ENCODE measurements around the gene CXCL14. TPM values are rescaled to one million over a fixed set of nuclear protein-coding genes. Genes with fewer than 3 reads are reported as not detected.

The CXCL14 gene
- total RNA-seq, 1 experiment from 2014 or later, result not detected

DNA sequence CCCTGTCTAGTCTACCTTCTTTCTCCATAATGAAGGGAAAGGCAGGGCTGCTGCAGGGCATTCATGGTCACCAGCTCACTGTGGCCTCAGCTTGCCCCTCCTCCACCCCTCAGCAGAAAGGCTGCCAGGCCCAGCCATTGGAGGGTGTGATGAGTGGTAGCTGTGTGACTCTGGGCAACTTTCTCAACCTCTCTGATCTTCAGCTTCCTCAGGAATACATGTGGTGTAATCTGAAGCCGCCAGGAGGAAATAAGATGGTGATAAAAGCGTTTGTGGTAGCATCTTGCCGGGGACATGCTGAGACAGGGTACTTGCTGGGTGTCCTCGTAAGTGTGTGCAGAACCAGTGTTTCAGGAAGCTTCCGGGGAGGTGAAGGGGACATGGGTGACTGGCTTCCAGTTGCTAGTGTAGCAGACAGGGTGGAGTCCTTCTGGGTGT, 9.8 kb downstream of the CXCL14 start:
- DNase-seq, result no peak
- Mint-ChIP-seq H3K4me3 (ENCODE audit: low read depth, unreplicated experiment) (no peak overlapping the region), H3K9me3 (ENCODE audit: low read depth, unreplicated experiment) (no peaks in the 10 kb centered on the region), H3K27me3 (ENCODE audit: unreplicated experiment) (peaks cover 9% of the 10 kb centered on the region), H3K4me1 (ENCODE audit: low read depth, unreplicated experiment) (no peaks in the 10 kb centered on the region), H3K27ac (ENCODE audit: unreplicated experiment) (no peak overlapping the region), H3K36me3 (ENCODE audit: insufficient read depth, unreplicated experiment) (no peaks in the 10 kb centered on the region)
- CTCF ChIA-PET, result interaction anchor here (0.8 to 1.3 kb wide), 2 partner anchors 8 to 18 kb away, joined by 3 read pairs; no protein-coding TSS in a partner anchor
- intact Hi-C loops (cut with micrococcal nuclease; ENCODE audit: unreplicated experiment), result no loop called here
- no TSS peak for BruUV-seq (replicated peaks)
- TF ChIP-seq, protein P1, sequence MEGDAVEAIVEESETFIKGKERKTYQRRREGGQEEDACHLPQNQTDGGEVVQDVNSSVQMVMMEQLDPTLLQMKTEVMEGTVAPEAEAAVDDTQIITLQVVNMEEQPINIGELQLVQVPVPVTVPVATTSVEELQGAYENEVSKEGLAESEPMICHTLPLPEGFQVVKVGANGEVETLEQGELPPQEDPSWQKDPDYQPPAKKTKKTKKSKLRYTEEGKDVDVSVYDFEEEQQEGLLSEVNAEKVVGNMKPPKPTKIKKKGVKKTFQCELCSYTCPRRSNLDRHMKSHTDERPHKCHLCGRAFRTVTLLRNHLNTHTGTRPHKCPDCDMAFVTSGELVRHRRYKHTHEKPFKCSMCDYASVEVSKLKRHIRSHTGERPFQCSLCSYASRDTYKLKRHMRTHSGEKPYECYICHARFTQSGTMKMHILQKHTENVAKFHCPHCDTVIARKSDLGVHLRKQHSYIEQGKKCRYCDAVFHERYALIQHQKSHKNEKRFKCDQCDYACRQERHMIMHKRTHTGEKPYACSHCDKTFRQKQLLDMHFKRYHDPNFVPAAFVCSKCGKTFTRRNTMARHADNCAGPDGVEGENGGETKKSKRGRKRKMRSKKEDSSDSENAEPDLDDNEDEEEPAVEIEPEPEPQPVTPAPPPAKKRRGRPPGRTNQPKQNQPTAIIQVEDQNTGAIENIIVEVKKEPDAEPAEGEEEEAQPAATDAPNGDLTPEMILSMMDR (IDR thresholded peaks at IDR 0.05; ENCODE audit: unreplicated experiment), result no peak

DNA sequence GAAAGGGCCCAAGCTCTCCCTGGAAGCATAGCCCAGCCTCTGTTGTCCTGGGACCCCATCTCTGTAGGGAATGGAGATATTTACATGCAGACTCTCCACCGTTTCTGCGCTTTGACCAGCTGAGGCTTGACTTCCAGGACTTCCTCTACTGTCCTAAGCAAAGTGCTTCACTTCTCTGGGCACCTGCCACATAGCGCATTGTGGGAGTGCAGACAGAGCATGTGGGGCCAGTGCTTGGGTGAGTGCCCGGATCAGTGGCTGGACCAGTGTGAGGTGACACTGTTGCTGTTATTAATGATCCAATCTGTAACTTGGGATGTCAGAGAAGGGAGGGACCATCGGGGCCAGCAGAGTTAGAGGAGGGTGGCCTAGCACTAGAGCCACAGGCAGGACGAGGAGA, 10.5 kb downstream of the CXCL14 start:
- Mint-ChIP-seq H3K27me3 (ENCODE audit: unreplicated experiment) (peaks cover 9% of the 10 kb centered on the region), H3K9me3 (ENCODE audit: low read depth, unreplicated experiment) (no peaks in the 10 kb centered on the region), H3K4me3 (ENCODE audit: low read depth, unreplicated experiment) (no peak overlapping the region), H3K4me1 (ENCODE audit: low read depth, unreplicated experiment) (no peaks in the 10 kb centered on the region), H3K36me3 (ENCODE audit: insufficient read depth, unreplicated experiment) (no peaks in the 10 kb centered on the region), H3K27ac (ENCODE audit: unreplicated experiment) (no peak overlapping the region)
- TF ChIP-seq, protein P1 (IDR thresholded peaks at IDR 0.05; ENCODE audit: unreplicated experiment), result no peak
- no TSS peak for BruUV-seq (replicated peaks)
- DNase-seq, result no peak
- intact Hi-C loops (cut with micrococcal nuclease; ENCODE audit: unreplicated experiment), result no loop called here
- CTCF ChIA-PET, result interaction anchor here (0.6 to 3.6 kb wide), 7 partner anchors 9 to 106 kb away, joined by 3 to 43 read pairs (median 7); partner anchors contain the start of gene CXCL14

DNA sequence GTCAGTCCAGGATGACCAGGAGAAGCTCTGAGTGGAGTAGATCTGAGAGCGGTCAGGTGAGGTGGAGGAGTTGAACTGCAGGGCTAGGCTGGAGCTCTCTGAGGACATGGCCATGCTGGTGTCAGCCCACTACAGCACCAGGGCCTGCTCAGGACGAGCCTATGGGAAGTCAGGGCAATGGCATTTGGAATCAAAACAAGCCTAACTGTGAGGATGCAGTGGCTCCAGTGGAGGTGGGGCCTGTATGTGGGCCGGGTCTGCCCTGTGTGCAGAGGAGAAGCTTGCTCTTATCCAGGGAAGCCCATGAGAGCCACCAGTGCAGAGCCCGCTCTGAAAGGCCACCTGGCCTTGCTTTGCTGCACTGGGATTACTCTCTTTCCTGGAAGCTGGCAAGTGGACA, 11.1 kb downstream of the CXCL14 start:
- Mint-ChIP-seq H3K27me3 (ENCODE audit: unreplicated experiment) (peaks cover 9% of the 10 kb centered on the region), H3K9me3 (ENCODE audit: low read depth, unreplicated experiment) (no peaks in the 10 kb centered on the region), H3K36me3 (ENCODE audit: insufficient read depth, unreplicated experiment) (no peaks in the 10 kb centered on the region), H3K27ac (ENCODE audit: unreplicated experiment) (no peak overlapping the region), H3K4me3 (ENCODE audit: low read depth, unreplicated experiment) (no peak overlapping the region), H3K4me1 (ENCODE audit: low read depth, unreplicated experiment) (no peaks in the 10 kb centered on the region)
- no peak for DNase-seq
- CTCF ChIA-PET, result interaction anchor here (0.7 to 3.6 kb wide), 9 partner anchors 10 to 1829 kb away, joined by 3 to 43 read pairs (median 5); partner anchors contain the start of gene CXCL14
- intact Hi-C loops (cut with micrococcal nuclease; ENCODE audit: unreplicated experiment), result no loop called here
- BruUV-seq (replicated peaks), result no TSS peak
- TF ChIP-seq, protein P1 (IDR thresholded peaks at IDR 0.05; ENCODE audit: unreplicated experiment), result no peak

DNA sequence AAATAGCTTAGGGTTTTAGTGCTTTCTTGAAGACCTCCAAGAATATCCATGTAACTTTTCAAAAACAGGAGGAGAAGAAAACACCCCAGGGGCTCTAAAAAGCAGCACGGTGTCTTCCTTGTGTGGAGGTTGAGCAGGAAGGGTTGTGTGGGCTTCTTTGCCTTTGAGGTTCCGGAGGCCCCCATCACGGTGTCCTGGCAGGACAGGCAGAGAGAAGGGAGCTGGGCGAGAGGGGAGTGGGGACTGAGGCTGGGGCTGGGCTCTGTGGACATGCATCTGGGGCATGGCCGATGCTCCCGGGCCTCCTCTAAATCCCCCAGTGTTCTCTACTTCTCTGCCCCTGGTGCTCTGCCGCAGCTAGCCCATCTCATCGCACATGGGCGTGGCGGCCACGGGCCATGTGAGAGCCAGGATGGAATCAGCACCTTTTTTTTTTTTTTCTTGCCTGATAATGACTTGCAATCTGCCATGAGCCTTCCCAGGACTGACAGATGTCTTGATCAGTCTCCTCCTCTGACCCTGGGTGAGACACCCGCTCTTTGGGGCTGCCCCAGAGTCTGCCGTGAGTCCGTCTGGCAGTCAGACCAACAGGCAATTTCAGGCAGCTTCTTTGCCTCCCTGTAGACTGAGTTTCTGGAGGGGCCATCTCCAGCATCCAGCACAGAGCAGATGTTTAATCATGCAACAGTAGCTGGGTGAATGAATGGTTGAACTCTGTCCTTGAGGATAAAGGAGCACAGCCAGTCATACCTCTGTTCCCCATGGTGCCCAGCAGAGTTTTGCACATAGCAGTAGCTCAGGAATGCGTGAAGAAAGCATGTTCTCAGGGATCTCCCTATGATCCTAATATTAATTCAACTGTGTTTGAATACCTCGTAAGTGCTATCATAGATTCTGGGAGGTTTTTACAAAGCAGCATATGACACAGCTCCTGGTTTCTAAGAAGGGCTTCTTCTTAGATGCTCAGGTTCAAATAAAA, 12.1 kb downstream of the CXCL14 start:
- DNase-seq, result no peak
- no peak overlapping the region for H3K4me3 Mint-ChIP-seq (ENCODE audit: low read depth, unreplicated experiment)
- no peaks in the 10 kb centered on the region for H3K9me3 Mint-ChIP-seq (ENCODE audit: low read depth, unreplicated experiment)
- intact Hi-C loops (cut with micrococcal nuclease; ENCODE audit: unreplicated experiment), result no loop called here
- no peaks in the 10 kb centered on the region for H3K4me1 Mint-ChIP-seq (ENCODE audit: low read depth, unreplicated experiment)
- no TSS peak for BruUV-seq (replicated peaks)
- H3K27ac Mint-ChIP-seq (ENCODE audit: unreplicated experiment), result no peak overlapping the region
- H3K36me3 Mint-ChIP-seq (ENCODE audit: insufficient read depth, unreplicated experiment), result no peaks in the 10 kb centered on the region
- CTCF ChIA-PET, result interaction anchor here (0.6 to 3.6 kb wide), 36 partner anchors 10 to 372 kb away, joined by 3 to 57 read pairs (median 4); partner anchors contain the start of genes CXCL14 and SLC25A48
- peaks cover 9% of the 10 kb centered on the region for H3K27me3 Mint-ChIP-seq (ENCODE audit: unreplicated experiment)
- TF ChIP-seq, protein P1 (IDR thresholded peaks at IDR 0.05; ENCODE audit: unreplicated experiment), result no peak
